OCI-LY7 (cell line): ENCODE data around the gene TRMO.

ENCODE experiments used
- CTCF ChIP-seq: fragments of 200-600 bp; sonication (generic); conservative IDR thresholded peaks from 2 replicates; pipeline ENCODE4 v1.5.1; 2014; ENCODE audit warnings: mild to moderate bottlenecking, antibody characterized with exemption, low read length, moderate library complexity, mixed read lengths
- EZH2phosphoT487 ChIP-seq: fragments of 200-600 bp; sonication (generic); IDR thresholded peaks from 2 replicates; pipeline ENCODE4 v1.6.1; 2018; ENCODE audit warnings: low read depth, borderline replicate concordance, mild to moderate bottlenecking, mixed run types, antibody characterized with exemption, low read length, moderate library complexity, mixed read lengths

- TF ChIP-seq CTCF (no peak), EZH2phosphoT487 (no peak)
Measured at GRCh38 chr9:97936998-97937397, 14.7 kb upstream of the TRMO start.
